Measurements from ENCODE around the gene MED16.

The MED16 gene

GRCh38 chr19:927780-928401, 34.9 kb upstream of the MED16 start:
- no peak for DNase-seq (ENCODE audit: low spot score)

DNA sequence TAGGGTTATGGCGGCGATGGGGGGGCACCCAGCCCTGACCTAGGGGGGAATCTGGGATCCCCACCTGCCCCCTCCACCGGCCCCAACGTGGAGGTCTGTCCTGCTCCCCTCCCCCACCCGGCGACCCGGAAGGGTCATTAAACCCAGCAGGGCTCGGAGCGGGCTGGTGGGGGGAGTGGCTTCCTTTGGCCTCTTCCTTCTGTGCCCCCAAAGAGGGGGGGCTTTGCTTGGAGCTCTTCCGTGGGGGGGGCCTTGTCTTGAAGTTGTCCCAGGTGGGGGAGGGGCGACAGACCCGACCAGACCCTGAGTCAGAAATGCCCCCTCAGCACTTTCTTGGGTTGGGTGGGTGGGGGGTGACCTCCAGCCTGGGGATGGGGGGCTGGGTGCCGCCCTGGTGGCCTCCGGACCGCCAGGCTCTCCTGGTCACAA, 34.4 kb upstream of the MED16 start:
- DNase-seq (ENCODE audit: low spot score), result no peak

DNA sequence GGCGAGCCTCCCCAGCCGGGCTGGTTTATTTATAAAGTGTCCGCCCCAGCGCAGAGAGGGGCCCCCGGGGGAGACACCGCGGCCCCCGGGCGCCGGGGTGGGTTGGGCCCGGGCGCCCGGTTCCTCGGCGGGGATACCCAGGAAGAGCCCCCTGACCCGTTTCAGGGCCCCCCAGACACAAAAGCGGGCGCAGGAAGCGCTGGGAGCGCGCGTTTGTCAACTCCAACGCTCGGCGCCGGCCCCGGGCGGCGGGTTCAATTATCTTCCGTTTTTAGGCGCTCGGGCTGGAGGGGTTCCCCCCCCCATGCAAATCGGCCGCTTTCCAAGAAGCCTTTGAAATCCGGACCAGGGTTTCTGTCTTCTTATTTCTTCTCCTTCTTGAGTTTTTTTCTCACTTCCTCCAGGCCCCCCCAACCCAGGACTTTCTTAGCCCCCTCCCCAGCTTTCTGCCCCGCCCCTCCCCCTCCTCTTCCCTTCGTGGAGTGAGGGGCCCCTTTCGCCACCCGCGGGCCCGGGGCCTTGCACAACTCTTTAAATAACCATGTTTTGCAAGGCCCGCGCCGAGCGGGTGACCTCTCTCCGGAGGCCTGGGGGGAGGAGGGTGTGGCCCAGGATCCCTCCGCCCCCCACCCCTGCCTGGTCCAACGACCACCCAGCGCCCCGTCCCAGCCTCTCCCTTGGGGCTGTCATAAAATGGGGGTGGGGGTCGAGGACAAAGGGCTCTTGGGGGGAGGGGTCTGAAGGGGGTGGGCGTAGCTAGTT, 33.8 kb upstream of the MED16 start:
- no peak for DNase-seq (ENCODE audit: low spot score)

- DNase-seq (ENCODE audit: low spot score), result no peak
Measured at GRCh38 chr19:926323-926588, 33.3 kb upstream of the MED16 start.

DNA sequence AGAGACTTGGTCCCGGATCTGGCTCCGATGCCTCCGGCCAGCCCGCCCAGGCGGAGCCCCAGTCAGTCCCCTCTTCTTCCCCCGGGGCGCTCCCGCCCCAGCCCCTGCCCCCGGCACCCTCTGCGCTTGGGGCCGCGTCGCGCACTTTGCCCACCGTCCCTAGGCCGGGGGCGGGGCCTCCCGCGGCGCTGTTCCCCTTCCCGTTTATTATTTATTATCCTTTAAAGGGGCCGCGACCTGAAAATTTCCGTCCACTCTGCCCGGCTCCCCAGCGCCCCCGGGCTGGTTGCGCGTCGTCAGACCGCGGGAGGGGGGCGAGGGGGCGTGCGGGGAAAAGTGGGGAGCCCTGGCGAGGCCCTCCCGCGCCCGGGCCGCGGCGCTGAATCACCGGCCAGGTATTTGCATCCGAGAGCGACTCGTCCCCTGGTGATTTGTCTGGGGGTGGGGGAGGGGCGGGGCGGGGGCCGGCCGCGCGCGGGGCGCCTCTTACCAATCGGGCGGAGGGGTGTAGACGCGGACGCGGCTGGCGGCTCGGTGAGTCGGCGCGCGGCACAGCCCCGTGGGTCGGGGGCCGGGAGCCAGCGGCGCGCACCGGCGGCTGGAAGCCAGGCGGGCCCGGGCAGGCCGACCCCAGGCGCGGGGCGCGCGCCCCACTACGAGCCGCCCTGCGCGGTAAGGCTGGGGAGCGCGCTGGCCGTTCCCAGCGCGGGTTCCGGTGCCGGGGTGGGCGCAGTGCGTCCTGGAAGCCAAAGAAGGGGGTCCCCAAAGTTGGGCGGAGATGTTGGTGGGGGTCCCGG, 32.7 kb upstream of the MED16 start, which contains the start of gene ARID3A:
ARID3A (plus strand) TSS at position 510 of the 797 bp plus-strand sequence. CDS start 3,494 bp downstream, outside the sequence.
- peak; percentile 89 for DNase-seq (ENCODE audit: low spot score)

DNA sequence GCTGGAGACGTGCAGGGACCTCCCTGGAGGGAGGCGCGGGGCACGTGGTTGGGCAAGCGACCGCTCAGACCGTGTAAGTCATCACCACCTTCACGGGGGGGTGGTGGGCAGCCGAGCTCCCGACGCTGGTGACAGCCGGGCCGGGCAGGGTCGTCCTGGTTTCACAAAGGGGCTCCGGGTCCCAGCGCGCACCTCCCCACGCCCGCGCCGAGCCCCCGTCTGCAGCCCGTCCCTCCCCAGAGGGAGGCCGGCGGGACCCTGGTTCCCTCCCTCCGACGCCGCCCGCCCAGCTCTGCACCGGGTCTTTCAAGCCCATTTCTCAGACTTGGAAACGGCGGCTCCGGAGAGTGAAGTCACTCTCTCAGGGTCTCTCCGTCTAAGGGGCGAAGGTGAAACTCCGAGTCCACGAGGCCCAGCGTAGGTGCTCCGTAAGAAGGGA, 32.1 kb upstream of the MED16 start:
- peak; percentile 63 for DNase-seq (ENCODE audit: low spot score)

DNA sequence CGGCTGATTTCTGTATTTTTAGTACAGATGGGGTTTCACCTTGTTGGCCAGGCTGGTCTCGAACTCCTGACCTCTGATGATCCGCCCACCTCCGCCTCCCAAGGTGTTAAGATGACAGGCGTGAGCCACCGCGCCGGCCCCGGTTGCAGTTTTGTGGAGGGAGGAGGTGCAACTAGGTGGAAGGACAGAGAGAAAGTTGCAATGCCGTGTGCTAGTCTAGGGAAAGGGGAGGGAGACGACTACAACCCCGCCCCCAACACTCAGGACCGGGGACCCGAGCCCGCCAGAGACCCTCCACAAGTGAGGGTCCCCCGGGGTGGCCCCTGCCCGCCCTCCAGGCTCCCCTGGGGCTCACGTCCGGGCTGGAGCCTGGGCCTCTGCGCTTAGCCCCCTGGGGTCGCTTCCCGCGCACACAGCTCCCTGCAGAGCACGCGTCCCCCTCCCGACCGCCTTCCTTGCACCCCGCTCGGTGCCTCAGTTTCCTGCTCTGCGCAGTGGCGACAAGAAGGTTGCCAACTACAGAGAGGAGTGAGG, 31.6 kb upstream of the MED16 start:
- no peak for DNase-seq (ENCODE audit: low spot score)

DNA sequence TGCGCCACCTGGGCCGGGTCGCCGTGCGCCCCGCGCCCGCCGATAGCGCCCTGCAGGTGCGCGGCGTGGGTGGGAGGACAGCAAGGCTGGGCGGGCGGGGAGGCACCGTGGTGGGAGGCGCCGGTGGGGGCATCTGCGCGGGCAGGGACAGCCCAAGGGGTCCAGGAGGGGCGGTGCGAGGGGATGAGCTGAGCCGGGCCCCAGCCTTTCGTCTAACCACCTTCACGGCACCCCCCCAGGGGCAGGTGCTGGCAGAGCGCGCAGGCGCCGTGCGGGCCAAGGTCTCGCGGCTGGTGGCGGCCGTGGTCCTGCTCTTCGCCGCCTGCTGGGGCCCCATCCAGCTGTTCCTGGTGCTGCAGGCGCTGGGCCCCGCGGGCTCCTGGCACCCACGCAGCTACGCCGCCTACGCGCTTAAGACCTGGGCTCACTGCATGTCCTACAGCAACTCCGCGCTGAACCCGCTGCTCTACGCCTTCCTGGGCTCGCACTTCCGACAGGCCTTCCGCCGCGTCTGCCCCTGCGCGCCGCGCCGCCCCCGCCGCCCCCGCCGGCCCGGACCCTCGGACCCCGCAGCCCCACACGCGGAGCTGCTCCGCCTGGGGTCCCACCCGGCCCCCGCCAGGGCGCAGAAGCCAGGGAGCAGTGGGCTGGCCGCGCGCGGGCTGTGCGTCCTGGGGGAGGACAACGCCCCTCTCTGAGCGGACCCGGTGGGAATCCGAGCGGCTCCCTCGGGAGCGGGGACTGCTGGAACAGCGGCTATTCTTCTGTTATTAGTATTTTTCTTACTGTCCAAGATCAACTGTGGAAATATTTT, 27.3 kb upstream of the MED16 start:
- DNase-seq (ENCODE audit: low spot score), result no peak

DNA sequence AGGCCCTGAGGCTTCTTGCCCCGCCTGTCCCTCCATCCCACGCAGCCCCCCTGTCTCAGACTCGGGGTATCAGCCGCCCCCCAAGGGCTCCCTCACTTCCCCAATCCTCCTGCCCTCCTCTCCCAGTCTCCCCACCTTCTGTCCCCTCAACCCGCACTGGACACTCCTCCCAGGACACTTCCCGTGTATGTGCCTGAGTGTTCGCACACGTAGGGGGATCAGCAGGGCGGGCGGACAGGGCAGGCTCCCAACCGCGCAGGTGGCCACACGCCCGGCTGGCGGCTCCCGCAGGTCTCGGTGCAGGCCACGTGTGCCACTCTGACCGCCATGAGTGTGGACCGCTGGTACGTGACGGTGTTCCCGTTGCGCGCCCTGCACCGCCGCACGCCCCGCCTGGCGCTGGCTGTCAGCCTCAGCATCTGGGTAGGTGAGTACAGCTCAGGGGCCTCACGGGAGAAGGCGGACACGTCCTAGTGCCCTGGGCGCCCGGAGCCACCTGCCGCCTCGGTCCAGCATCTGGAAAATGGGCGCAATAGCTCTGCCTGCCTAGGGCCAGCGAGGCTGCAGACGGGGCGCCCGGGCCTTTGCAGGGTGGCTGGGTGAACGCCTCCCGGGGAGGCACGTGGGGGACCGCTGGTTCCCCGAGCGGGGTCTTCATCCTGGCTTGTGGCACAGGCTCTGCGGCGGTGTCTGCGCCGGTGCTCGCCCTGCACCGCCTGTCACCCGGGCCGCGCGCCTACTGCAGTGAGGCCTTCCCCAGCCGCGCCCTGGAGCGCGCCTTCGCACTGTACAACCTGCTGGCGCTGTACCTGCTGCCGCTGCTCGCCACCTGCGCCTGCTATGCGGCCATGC, 26.4 kb upstream of the MED16 start:
- no peak for DNase-seq (ENCODE audit: low spot score)

GRCh38 chr19:918481-919198, 25.7 kb upstream of the MED16 start:
- DNase-seq (ENCODE audit: low spot score), result no peak

- DNase-seq (ENCODE audit: low spot score), result no peak
Measured at GRCh38 chr19:918152-918437, 25.1 kb upstream of the MED16 start.

DNA sequence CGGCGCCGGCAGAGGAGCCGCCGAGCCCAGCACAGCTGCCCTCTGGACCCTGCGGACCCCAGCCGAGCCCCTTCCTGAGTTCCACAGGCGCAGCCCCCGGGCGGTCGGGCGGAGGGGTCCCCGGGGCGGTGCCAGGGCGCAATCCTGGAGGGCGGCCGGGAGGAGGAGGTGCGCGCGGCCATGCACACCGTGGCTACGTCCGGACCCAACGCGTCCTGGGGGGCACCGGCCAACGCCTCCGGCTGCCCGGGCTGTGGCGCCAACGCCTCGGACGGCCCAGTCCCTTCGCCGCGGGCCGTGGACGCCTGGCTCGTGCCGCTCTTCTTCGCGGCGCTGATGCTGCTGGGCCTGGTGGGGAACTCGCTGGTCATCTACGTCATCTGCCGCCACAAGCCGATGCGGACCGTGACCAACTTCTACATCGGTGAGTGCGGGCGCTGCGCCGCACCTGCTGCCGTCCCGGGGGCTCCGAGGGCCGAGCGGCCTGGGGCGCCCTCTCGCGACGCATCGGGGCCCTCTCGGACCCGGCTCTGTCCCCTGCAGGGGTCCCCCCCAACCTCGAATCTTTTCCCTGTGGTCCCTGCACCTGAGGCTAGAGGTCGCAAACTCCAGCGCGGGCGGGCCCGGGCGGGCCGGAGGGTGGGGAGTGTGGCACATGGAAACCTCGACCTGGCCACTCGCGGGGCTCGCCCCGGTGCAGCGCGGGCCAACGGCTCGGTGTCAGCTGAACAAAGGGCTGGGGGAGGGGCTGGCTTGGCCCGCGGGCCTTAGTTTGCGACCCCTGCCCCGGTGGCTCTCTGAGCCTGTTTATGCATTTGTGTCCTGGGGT, 24.6 kb upstream of the MED16 start, which contains the start of gene KISS1R:
KISS1R (plus strand) TSS at position 11 of the 829 bp plus-strand sequence; CDS start at position 181, 170 bp downstream.
- no peak for DNase-seq (ENCODE audit: low spot score)

DNA sequence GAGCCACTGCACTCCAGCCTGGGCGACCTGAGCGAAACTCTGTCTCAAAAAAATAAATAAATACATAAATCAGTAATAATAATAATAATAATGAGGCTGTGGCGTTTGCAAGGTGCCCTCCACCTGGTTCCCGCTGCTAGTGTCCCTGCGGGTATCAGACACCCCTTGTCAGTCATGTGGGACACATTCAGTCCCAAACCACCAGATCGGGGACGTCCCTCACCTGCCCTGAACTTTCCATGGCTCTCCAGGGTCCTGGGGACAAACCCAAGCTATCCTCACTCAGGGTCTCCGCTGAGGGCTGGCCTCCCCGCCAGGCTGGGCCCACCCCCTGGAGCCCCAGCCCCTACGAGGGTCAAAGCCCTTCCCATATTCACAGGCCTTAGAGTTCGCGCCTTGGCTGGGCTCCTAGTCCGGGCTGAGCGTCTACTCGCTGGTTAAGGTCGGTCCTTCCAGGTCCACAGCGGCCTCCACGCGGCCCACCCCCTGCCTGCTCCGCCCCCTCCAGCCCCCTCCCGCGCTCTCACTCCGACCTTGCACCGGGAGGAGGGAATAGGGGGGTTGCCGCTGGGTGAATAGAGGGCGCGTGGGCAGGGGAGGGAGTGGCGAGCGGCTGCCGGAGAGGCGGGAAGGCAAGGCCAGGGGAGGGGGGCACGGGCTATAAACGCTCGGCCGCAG, 23.8 kb upstream of the MED16 start:
- DNase-seq (ENCODE audit: low spot score), result no peak

- peak; percentile 66 for DNase-seq (ENCODE audit: low spot score)
Measured at GRCh38 chr19:913080-913748, 20.2 kb upstream of the MED16 start, which contains the start of gene R3HDM4. R3HDM4 (minus strand) TSS chr19:913219; CDS start chr19:913157, 62 bp downstream.

DNA sequence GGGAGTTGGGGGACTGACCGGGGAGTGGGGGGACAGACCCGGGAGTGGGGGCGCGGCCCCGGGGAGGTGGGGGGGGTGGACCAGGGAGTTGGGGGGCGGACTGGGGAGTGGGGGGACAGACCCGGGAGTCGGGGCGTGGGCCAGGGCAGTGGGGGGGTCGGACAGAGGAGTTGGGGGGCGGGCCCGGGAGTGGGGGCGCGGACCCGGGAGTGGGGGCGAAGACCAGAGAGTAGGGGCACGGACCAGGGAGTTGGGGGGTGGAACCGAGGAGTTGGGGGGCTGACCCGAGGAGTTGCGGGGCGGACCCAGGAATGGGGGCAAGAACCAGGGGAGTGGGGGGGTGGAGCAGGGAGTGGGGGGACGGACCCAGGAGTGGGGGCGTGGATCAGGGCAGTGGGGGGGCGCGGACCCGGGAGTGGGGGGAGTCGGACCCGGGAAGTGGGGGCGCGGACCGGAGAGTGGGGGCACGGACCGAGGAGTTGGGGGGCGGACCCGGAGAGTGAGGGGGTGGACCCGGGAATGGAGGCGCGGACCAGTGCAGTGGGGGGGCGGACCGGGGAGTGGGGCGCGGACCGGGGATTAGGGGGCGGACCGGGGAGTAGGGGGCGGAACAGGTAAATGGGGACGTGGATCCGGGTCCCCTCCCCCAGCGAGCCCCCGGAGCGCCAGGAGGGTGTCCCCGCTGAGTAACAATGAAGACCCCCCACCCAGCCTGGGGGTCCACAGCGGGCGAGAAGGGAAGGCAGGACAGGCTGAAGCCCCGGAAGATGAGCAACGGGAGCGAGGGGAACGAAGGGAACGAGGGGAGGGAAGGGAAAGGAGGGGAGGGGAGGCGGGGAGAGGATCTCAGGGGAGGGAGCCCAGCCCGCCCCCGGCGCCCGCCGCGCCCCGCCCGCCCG, 19.4 kb upstream of the MED16 start:
- no peak for DNase-seq (ENCODE audit: low spot score)

GRCh38 chr19:911197-912033, 18.4 kb upstream of the MED16 start:
- no peak for DNase-seq (ENCODE audit: low spot score)
